ENCODE data around the gene KDSR.

DNA sequence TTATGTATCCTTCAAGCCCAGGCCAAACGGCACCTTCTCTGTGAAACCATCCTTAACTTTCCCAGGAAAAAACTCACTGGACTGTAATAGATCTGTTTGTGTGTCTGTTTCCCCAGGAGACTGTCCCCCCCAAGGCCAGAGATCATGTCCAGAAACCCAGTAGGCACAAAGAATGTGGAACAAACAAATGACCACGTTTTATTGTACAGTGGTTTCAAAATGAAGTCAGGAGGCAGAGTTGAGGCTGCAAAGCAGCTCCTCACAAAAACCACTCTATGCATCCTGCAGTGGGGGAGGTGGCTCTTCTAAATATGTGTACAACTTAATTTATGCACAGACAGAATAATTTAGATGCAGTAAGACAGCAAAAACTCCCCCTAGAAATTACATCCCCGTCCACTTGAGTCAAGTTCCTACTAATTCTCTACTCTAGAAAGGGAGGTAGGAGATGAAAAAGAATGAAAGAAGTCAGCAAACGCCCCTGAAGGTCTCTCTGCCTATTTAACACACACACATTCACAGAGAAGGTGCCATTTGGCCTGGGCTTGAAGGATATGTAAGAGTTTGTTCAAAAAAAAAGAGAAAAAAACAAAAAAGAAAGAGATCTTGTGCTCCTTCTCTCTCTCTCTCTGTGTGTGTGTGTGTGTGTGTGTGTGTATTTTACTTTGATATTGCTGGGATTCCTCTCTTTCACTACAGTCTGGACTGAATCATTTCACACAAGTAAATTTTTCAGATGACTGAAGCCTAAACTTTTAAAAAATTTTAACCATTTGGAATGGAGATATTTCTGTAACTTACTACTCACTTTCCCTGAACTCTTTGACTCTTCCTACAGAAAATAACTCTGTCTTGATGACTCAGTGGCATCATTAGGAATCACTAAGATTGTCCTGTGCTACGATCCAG, 66.9 kb downstream of the KDSR start:
- TF ChIP-seq TAF1 (IDR thresholded peaks at IDR 0.05; ENCODE audit: borderline replicate concordance, low read depth, low read length) (no peak), POLR2A (IDR thresholded peaks at IDR 0.05; ENCODE audit: low read depth, low read length) (no peak), POLR2AphosphoS5 (IDR thresholded peaks at IDR 0.05; ENCODE audit: low read depth, low read length) (0 out of 2 replicates have a peak, but pooled peaks have one; percentile 33)

Data from GM12892 (cell line).